ENCODE results near the gene HS6ST2.

Gene HS6ST2

GRCh38 chrX:132958091-132958703, at the start of gene HS6ST2:
HS6ST2 (minus strand) TSS chrX:132958629.
- TF ChIP-seq CTCF (IDR thresholded peaks at IDR 0.05; ENCODE audit: low read length, missing control alignments): no peak
- H3K4me3 ChIP-seq (replicated peaks; ENCODE audit: low read depth, low read length): peak within 1 kb of the TSS; percentile 12
- DNase-seq (ENCODE audit: low read depth): no peak

GRCh38 chrX:133007458-133007857, 49.0 kb upstream of the HS6ST2 start:
- no peak overlapping the region for H3K4me3 ChIP-seq (replicated peaks; ENCODE audit: low read depth, low read length)
- TF ChIP-seq CTCF (IDR thresholded peaks at IDR 0.05; ENCODE audit: low read length, missing control alignments): no peak
- no peak for DNase-seq (ENCODE audit: low read depth)

DNA sequence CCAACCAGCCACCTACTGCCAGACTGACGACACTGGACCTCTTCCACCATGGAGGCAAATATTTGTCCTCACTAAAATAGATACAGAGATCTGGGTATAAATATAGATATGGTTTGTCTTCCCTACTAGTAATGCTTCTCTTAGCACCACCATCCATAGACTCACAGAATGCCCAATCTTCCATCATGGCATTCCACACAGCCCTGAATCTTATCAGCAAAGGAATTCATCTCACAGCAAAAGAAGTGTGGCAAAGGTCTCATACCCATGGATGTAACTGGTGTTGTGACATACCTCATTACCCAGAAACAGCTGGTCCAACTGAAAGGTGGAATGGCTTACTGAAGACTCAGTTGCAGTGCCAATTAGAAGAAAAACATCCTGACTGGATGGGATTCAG, 47.2 kb upstream of the HS6ST2 start:
- no peak for DNase-seq (ENCODE audit: low read depth)
- H3K4me3 ChIP-seq (replicated peaks; ENCODE audit: low read depth, low read length): no peak overlapping the region
- TF ChIP-seq CTCF (IDR thresholded peaks at IDR 0.05; ENCODE audit: low read length, missing control alignments): no peak

DNA sequence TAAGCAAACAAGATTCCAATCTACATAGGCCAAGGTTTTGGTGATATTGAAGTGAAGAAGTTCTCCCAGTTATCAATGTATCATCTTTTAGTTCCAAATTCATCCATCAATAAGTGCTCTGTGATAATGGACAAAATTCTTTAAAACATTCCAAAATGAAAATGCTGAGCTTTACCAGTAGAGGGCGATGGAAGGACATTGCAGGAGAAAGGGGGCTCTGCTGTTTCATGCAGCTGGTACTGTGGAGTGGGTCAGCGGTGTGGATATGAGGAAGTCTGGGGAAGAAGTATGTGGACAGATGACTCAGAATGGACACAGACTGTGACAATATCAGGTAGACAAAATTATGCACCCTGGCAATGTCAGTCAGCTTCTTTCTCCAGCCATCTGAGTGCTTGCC, 46.6 kb upstream of the HS6ST2 start:
- DNase-seq (ENCODE audit: low read depth): peak; percentile 9
- peak; percentile 52 for TF ChIP-seq CTCF (IDR thresholded peaks at IDR 0.05; ENCODE audit: low read length, missing control alignments)
- H3K4me3 ChIP-seq (replicated peaks; ENCODE audit: low read depth, low read length): no peak overlapping the region

- no peak for DNase-seq (ENCODE audit: low read depth)
- TF ChIP-seq CTCF (IDR thresholded peaks at IDR 0.05; ENCODE audit: low read length, missing control alignments): no peak
These were observed 40.8 kb upstream of the HS6ST2 start for GRCh38 chrX:132999209-132999608.

DNA sequence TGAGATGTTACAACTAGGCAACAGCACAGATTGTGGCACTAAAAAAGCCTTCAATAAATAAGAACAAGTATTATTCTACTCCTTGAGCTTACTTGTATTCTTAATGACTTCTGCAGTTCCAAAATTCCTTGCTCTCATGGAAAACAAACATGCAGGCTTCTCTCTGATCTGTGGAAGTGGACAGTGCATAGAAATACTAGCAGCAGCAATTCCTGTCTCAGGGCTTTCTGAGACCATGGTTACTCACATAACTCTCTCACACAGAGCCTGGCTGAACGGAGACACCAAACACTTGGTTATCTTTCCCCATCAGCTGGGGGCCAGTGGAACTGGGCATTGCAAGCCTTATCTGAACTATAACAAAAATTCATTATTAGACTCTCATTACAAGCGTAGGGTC, 32.4 kb upstream of the HS6ST2 start:
- H3K4me3 ChIP-seq (replicated peaks; ENCODE audit: low read depth, low read length): no peak overlapping the region
- no peak for TF ChIP-seq CTCF (IDR thresholded peaks at IDR 0.05; ENCODE audit: low read length, missing control alignments)
- DNase-seq (ENCODE audit: low read depth): no peak

More at GRCh38 chrX:132999209-132999608, 40.8 kb upstream of the HS6ST2 start:
- H3K4me3 ChIP-seq (replicated peaks; ENCODE audit: low read depth, low read length): no peak overlapping the region

GRCh38 chrX:132986556-132986955, 28.1 kb upstream of the HS6ST2 start:
- DNase-seq (ENCODE audit: low read depth): no peak
- TF ChIP-seq CTCF (IDR thresholded peaks at IDR 0.05; ENCODE audit: low read length, missing control alignments): no peak
- no peak overlapping the region for H3K4me3 ChIP-seq (replicated peaks; ENCODE audit: low read depth, low read length)
